Neuronal stem cell (in vitro differentiated cells): ENCODE data around the gene AIFM3.

Source experiments
- DNase-seq: peaks from one replicate; pipeline ENCODE4 v3.0.0-alpha.2; 2013; ENCODE audit warnings: low spot score
- H2AFZ ChIP-seq: one replicate; pipeline ENCODE4 v1.6.1; 2013; ENCODE audit warnings: mild to moderate bottlenecking, low read length, inconsistent platforms
- H2AK5ac ChIP-seq: 2 replicates; pipeline ENCODE4 v1.6.1; 2013; ENCODE audit warnings: low read depth, mild to moderate bottlenecking, inconsistent platforms, low read length, moderate library complexity, mixed read lengths
- H2BK120ac ChIP-seq: 2 replicates; pipeline ENCODE4 v1.6.1; 2013; ENCODE audit warnings: low read depth, mild to moderate bottlenecking, inconsistent platforms, low read length, moderate library complexity, mixed read lengths
- H2BK12ac ChIP-seq: one replicate; pipeline ENCODE4 v1.6.1; 2013; ENCODE audit warnings: low read length, inconsistent platforms
- H2BK15ac ChIP-seq: 2 replicates; pipeline ENCODE4 v1.6.1; 2013; ENCODE audit warnings: mild to moderate bottlenecking, low read length, inconsistent platforms, mixed read lengths
- H2BK5ac ChIP-seq: one replicate; pipeline ENCODE4 v1.6.1; 2013; ENCODE audit warnings: inconsistent platforms, mild to moderate bottlenecking, low read length, moderate library complexity
- H3K14ac ChIP-seq: one replicate; pipeline ENCODE4 v1.6.1; 2013; ENCODE audit warnings: low read length, inconsistent platforms
- H3K18ac ChIP-seq: 2 replicates; pipeline ENCODE4 v1.6.1; 2013; ENCODE audit warnings: low read length, inconsistent platforms
- H3K23ac ChIP-seq: 2 replicates; pipeline ENCODE4 v1.6.1; 2013; ENCODE audit warnings: low read depth, mild to moderate bottlenecking, mixed read lengths, low read length, inconsistent platforms; ENCODE audit not compliant: poor library complexity
- H3K27ac ChIP-seq: replicated peaks from 3 replicates; pipeline ENCODE4 v1.5.1; 2013; ENCODE audit warnings: low read length, inconsistent platforms
- H3K27me3 ChIP-seq, 3 experiments: 2 replicates each; pipeline ENCODE4 v1.6.1; 2013; ENCODE audit warnings: low read length in 3 of 3, mild to moderate bottlenecking in 2 of 3, inconsistent platforms in 1 of 3, low read depth in 1 of 3, mixed read lengths in 1 of 3, moderate library complexity in 1 of 3; ENCODE audit not compliant: control insufficient read depth in 3 of 3, insufficient read depth in 3 of 3
- H3K36me3 ChIP-seq, 2 donors: replicated peaks in 1 of 2; 2 replicates each; pipeline ENCODE4 v1.6.1; 2013; ENCODE audit warnings: low read length in 2 of 2; ENCODE audit not compliant: control insufficient read depth in 2 of 2, insufficient read depth in 2 of 2
- H3K4ac ChIP-seq: 2 replicates; pipeline ENCODE4 v1.6.1; 2013; ENCODE audit warnings: inconsistent platforms, mild to moderate bottlenecking, low read length, moderate library complexity
- H3K4me1 ChIP-seq, 2 donors: 1 replicate in 1 of 2; 2 replicates in 1 of 2; pipeline ENCODE4 v1.6.1; 2013; ENCODE audit warnings: low read length in 2 of 2, low read depth in 1 of 2; ENCODE audit not compliant: control insufficient read depth in 2 of 2, insufficient read depth in 1 of 2
- H3K4me2 ChIP-seq: one replicate; pipeline ENCODE4 v1.6.1; 2013; ENCODE audit warnings: mild to moderate bottlenecking, low read length, inconsistent platforms; ENCODE audit not compliant: insufficient read depth, poor library complexity, severe bottlenecking
- H3K4me3 ChIP-seq, 2 donors: 2 replicates each; pipeline ENCODE4 v1.5.1; 2013; ENCODE audit warnings: low read length in 2 of 2, mild to moderate bottlenecking in 2 of 2, inconsistent platforms in 1 of 2, moderate library complexity in 1 of 2
- H3K79me1 ChIP-seq: one replicate; pipeline ENCODE4 v1.6.1; 2013; ENCODE audit warnings: low read depth, mild to moderate bottlenecking, inconsistent platforms, low read length, moderate library complexity
- H3K9ac ChIP-seq: one replicate; pipeline ENCODE4 v1.6.1; 2013; ENCODE audit warnings: mild to moderate bottlenecking, low read depth, low read length, inconsistent platforms; ENCODE audit not compliant: poor library complexity
- H3K9me3 ChIP-seq, 2 donors: replicated peaks in 1 of 2; 2 replicates each; pipeline versions ENCODE3 to v1.6.1; 2013; ENCODE audit warnings: low read length in 2 of 2, mild to moderate bottlenecking in 2 of 2, inconsistent platforms in 1 of 2, low read depth in 1 of 2, mixed read lengths in 1 of 2, moderate library complexity in 1 of 2; ENCODE audit not compliant: control insufficient read depth in 2 of 2, insufficient read depth in 1 of 2
- H4K8ac ChIP-seq: one replicate; pipeline ENCODE4 v1.6.1; 2013; ENCODE audit warnings: low read depth, mild to moderate bottlenecking, inconsistent platforms, low read length, moderate library complexity
- H4K91ac ChIP-seq: one replicate; pipeline ENCODE4 v1.6.1; 2013; ENCODE audit warnings: low read length, low read depth, mild to moderate bottlenecking, inconsistent platforms; ENCODE audit not compliant: poor library complexity
- WGBS, 2 donors: extraction: QIAGEN DNeasy Blood & Tissue Kit; methylation state at CpG; one replicate each; pipeline ENCODE4 v1.1.7; 2013; ENCODE audit warnings: missing lambda C conversion rate in 2 of 2, mixed read lengths in 1 of 2; ENCODE audit not compliant: insufficient read length in 2 of 2, insufficient replicate concordance in 1 of 2; ENCODE audit errors: extremely low coverage in 2 of 2; 5-methylcytosine and 5-hydroxymethylcytosine counted together

The AIFM3 gene

DNA sequence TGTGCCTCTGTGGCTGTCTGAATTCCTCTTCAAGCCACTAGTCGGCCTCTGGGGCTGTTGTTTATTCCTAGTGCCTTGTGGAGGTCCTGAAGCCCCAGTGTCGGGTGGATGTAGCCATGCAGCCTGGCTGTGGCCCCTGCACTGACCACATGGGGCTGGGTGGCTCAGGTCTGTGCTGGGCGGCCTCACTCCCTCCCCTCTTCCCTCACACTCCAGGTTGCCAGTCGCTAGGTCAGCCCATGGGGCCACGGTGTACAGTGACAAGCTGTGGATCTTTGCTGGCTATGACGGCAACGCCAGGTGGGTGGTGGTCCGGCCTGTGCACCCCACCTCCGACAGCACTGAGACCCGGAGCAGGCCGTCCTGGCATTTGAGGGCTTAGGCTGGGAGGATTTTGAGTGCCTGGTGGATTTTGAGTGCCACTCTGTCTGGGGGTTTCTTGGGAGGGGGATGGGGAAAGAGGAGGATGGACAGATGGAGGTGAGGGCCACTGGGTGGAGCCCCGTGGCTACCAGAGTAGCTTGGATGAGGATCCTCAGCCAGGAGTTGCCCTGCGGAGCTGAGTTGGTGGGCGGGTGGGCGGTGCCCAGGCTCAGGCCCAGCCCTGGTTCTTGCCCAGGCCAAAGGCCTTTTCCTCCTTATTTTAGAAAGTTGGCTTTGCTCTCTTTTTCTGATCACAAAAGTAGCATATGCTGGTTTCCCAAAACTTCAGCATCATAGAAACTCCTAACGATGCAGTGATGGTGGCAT is 21.7 kb downstream of the AIFM3 start:
- peaks cover 3% of the 10 kb centered on the region for H3K79me1 ChIP-seq
- H3K9me3 ChIP-seq: no peaks in the 10 kb centered on the region
- H3K36me3 ChIP-seq: peaks cover 39 to 73% of the 10 kb centered on the region in 2 donors
- peak overlapping the region in 1 of 2 donors; percentile 5 for H3K4me3 ChIP-seq
- H3K4me2 ChIP-seq: no peak overlapping the region
- no peak overlapping the region for H4K8ac ChIP-seq
- DNase-seq: no peak
- no peak overlapping the region for H2BK12ac ChIP-seq
- H3K14ac ChIP-seq: no peak overlapping the region
- H2BK5ac ChIP-seq: no peak overlapping the region
- peak overlapping the region; percentile 28 for H3K18ac ChIP-seq
- H3K9ac ChIP-seq: peak overlapping the region; percentile 50
- no peak overlapping the region for H2AFZ ChIP-seq
- no CpG with 5 or more reads among the region's 16 CpGs for WGBS, 2 donors
- H3K27ac ChIP-seq: no peak overlapping the region
- H3K4me1 ChIP-seq: no peaks in the 10 kb centered on the region
- H3K4ac ChIP-seq: peak overlapping the region; percentile 6
- no peak overlapping the region for H2AK5ac ChIP-seq
- peak overlapping the region; percentile 31 for H2BK120ac ChIP-seq
- no peak overlapping the region for H2BK15ac ChIP-seq
- no peaks in the 10 kb centered on the region for H3K27me3 ChIP-seq
- H4K91ac ChIP-seq: no peak overlapping the region
- peak overlapping the region; percentile 89 for H3K23ac ChIP-seq

DNA sequence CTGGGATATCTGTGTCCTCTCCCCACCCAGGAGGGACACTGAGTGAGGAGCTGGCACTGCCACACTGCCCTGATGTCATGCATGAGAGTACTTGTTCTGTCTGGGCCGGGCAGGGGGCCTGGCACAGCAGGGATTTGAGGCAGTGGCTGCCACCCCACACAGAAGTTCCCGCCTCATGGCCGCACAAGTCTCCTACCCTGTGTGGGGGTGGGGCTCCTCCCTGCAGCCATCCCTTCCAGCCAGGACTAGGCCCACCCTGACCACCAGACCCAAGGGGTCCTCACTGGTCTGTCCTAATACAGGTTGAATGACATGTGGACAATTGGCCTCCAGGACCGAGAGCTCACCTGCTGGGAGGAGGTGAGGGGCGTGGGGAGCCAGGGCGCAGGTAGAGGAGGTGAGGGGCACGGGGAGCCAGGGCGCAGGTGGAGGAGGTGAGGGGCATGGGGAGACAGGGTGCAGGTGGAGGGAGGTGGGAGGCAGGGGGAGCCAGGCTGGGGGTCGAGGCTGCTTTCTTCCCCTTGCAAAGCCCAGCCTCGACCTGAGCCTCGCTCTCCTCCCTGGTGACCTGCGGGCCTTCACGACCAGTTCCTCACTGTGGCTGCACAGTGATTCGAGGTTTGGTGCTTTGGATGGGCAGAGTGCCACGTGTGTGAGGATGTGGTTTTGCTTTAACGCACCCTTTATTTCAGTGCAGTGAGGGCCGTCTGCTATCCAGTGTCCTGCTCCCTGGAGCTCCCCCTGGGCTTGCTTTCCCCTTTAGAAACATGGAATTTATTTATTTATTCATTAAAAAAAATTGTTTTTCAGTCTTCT is 22.5 kb downstream of the AIFM3 start:
- H3K18ac ChIP-seq: no peak overlapping the region
- peaks cover 39 to 72% of the 10 kb centered on the region in 2 donors for H3K36me3 ChIP-seq
- no peak overlapping the region for H2BK15ac ChIP-seq
- no peak overlapping the region for H2BK5ac ChIP-seq
- no peak overlapping the region for H3K27ac ChIP-seq
- H3K4me3 ChIP-seq: no peak overlapping the region
- H4K8ac ChIP-seq: no peak overlapping the region
- peaks cover 3% of the 10 kb centered on the region for H3K79me1 ChIP-seq
- H3K9ac ChIP-seq: peak overlapping the region; percentile 50
- H4K91ac ChIP-seq: no peak overlapping the region
- H2AFZ ChIP-seq: no peak overlapping the region
- no peaks in the 10 kb centered on the region for H3K27me3 ChIP-seq
- H3K4ac ChIP-seq: peak overlapping the region; percentile 6
- WGBS, 2 donors: no CpG with 5 or more reads among the region's 17 CpGs
- DNase-seq: no peak
- peak overlapping the region; percentile 61 for H2BK120ac ChIP-seq
- H3K4me2 ChIP-seq: no peak overlapping the region
- no peaks in the 10 kb centered on the region for H3K4me1 ChIP-seq
- no peak overlapping the region for H3K14ac ChIP-seq
- peak overlapping the region; percentile 21 for H2AK5ac ChIP-seq
- H3K23ac ChIP-seq: peak overlapping the region; percentile 89
- no peak overlapping the region for H2BK12ac ChIP-seq
- H3K9me3 ChIP-seq: no peaks in the 10 kb centered on the region

DNA sequence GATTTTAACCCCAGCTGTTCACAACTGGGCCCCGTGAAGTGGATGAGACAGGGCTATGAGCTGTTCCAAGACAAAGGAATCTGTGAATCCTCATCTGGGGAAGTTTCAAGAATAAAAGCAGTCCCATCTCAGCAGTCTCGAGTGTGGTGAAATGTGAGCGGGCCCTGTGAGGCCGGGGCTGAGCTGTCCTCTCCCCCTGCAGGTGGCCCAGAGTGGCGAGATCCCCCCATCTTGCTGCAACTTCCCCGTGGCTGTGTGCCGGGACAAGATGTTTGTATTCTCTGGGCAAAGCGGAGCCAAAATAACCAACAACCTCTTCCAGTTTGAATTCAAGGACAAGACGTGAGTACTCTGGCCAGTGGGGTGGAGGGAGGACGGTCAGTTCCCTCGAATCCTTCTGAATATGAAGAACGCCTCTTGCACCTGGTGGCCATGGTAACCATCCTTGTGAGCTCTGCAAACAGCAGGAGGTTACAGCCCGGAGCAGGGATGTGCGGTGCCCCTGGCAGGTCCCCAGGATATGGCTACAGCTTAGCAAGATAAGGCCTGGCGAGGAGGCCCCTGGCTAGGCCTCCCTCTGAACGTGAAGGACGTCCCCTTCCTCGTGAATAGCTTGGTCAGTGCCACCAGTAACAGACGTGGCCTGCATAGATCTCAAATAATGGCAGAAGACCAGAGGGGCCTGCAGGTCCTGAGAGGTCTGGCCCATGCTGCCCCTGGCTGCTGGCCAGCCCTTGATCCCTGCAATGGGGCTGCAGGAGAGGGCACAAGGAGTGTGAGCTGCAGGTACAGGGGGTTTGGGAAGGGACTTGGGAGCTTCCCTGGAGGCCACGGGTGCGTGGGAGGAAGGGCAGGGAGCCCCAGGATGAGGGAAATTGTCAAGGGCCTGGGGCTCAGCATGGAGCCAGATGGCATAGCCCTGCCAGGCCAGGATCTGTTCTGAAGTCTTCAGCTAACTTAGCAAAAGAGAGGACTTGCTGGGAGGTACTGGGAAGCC is 23.4 kb downstream of the AIFM3 start:
- Histone ChIP-seq H3K14ac (no peak overlapping the region), H2AFZ (no peak overlapping the region), H3K36me3 (peaks cover 44 to 75% of the 10 kb centered on the region in 2 donors), H3K4me2 (no peak overlapping the region), H2BK15ac (no peak overlapping the region), H3K27ac (no peak overlapping the region), H3K18ac (no peak overlapping the region), H3K79me1 (peaks cover 3% of the 10 kb centered on the region), H3K4ac (no peak overlapping the region), H3K9me3 (no peaks in the 10 kb centered on the region), H3K27me3 (no peaks in the 10 kb centered on the region), H2AK5ac (no peak overlapping the region), H3K9ac (no peak overlapping the region), H4K8ac (no peak overlapping the region), H2BK120ac (no peak overlapping the region), H3K4me1 (no peaks in the 10 kb centered on the region), H2BK5ac (no peak overlapping the region), H3K23ac (peak overlapping the region; percentile 34), H2BK12ac (no peak overlapping the region), H3K4me3 (no peak overlapping the region), H4K91ac (no peak overlapping the region)
- no peak for DNase-seq
- WGBS, 2 donors: no CpG with 5 or more reads among the region's 21 CpGs
